ENCODE measurements around the gene CACNG4.

The CACNG4 gene

DNA sequence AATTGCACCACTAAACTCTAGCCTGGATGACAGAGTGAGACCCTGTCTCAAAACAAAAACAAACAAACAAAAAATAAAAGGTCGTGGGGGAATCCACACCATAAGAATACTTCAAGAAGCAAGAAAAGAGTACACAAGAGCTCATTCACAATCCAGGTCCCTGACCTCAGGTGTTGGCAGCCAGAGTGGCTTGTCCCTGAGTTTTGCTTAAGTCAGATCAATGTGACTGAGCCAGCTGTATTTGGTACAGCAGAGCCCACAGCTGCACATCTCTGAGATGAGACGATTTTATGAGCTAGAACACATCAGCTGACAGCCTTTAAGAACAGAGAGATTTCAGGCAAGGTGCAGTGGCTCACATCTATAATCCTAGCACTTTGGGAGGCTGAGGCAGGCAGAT lies 102.2 kb downstream of the CACNG4 start:
- FAIRE-seq (no peak), DNase-seq (ENCODE audit: insufficient read length, low spot score) (no peak)
- no peak for TF ChIP-seq POLR2A (IDR thresholded peaks at IDR 0.05; ENCODE audit: low read depth, low read length)

DNA sequence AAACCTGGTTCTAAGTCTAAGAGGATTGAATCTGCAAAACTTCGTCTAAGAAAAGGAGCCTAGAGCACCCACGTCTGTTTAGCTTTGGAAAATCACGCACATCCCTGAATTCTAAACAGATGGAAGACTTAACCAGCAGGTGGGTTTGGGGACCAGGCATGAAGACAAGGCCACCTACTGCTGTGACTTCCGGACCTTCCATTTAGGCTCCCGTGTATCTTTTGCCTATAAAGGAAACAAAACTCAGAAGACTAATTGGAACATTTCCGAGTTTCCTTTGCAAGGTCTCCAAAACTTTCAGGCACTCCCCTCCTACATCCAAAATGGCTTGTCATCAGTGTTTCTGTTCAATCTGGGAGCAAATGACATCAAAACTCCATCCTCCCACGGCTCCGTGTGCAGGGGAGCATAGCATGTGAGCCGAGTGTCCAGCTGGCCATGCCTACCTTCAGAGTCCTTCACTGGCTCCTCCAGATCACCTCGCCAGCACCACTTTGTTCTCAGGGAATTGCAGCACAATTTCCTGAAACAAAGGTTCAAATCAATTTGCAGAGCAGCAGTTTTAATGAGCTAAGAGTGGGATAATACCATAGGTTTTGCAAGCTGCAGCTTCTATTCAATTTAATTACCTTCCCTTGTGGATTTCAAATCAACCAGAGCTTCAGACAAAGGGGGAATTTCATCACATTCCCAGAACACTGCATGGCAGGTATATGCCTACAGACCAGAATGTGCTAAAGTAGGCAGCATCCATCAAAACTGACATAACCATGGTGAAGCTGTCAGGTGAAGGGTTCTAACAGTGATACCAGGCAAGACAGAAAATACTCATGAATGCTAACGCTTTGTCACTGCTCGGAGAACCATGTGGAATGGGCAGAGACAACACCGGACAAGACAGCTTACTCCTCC lies 103.3 kb downstream of the CACNG4 start:
- no peak for FAIRE-seq
- no peak for TF ChIP-seq POLR2A (IDR thresholded peaks at IDR 0.05; ENCODE audit: low read depth, low read length)
- no peak for DNase-seq (ENCODE audit: insufficient read length, low spot score)

DNA sequence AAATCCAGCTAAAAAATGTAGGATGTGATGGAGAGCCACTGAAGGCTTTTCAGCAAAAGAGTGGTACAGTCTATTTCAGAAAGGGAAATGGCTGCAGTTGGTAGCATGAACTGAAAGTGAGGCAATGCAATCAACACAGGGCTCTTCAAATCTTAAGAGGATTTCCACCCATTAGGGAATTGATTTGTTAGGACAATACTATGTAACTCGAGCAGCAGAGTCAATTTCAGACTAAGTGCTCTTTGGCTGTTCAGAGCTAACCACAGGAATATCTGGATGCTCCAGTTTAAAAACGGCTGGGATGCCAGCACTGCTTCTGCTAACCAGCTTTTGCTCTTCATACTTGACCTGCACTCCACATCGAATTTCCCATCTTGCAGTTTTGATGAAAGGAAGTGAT lies 104.5 kb downstream of the CACNG4 start:
- no peak for TF ChIP-seq POLR2A (IDR thresholded peaks at IDR 0.05; ENCODE audit: low read depth, low read length)
- no peak for DNase-seq (ENCODE audit: insufficient read length, low spot score)
- no peak for FAIRE-seq

DNA sequence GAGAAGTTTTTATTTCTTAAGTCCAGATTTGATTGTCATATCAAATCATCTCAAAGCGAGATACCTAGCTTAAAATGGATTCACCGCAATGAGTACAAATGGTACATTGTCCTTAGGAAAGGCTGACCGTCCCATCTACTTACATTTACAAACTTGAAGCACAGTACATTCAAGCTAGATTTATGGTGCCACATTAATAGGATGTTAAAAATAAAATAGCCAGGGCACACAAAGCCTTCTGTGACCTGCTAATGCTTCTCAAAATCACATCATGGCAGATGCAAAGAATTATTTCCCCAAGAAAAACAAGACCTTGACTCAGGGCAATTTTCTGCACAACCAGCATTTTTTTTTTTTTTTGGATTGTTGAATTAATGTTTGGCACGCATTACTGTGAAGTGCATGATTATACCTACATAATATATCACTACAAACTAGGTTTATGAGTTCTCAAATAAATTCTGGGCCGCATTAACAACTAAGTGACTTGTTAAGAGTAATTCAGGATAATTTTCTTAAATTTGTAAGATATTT lies 105.2 kb downstream of the CACNG4 start:
- FAIRE-seq, result no peak
- DNase-seq (ENCODE audit: insufficient read length, low spot score), result no peak
- TF ChIP-seq POLR2A (IDR thresholded peaks at IDR 0.05; ENCODE audit: low read depth, low read length), result no peak

DNA sequence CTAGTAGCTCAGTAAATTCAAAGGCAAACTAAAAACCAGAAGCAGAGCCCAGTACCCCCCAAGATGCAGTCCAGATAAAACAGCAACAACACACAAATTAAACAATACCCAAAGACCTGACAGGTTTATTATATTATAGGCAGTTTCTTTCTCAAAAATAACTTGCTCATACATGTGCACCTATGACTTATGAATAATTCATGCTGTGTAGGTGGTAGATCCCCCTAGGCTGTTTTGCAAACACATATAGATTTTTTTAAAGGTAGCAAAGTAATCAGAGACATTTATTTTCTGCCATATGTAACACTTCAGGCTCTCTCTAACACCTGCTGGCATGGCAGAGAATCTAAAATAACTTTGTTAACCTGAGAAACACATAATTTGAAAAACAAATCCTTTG lies 107.1 kb downstream of the CACNG4 start:
- DNase-seq (ENCODE audit: insufficient read length, low spot score), result no peak
- FAIRE-seq, result no peak
- no peak for TF ChIP-seq POLR2A (IDR thresholded peaks at IDR 0.05; ENCODE audit: low read depth, low read length)

DNA sequence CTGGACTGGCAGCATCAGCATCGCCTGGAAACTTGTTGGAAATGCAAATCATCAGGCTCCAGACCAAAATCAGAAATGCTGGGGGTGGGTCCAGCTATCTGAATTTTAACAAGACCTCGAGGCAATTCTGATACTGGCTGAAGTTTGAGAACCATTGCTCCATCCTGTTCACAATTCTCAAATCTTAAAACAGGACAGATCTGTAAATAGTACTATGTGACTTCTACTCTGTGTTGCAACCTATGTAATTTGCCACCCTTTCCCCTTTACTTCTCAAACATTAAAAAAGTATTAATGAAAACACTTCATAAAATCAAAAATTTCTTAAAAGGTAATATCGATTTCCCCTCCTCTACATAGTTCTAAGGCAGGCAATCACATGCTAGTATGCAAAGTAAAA lies 108.4 kb downstream of the CACNG4 start:
- no peak for FAIRE-seq
- TF ChIP-seq POLR2A (IDR thresholded peaks at IDR 0.05; ENCODE audit: low read depth, low read length), result no peak
- DNase-seq (ENCODE audit: insufficient read length, low spot score), result no peak

DNA sequence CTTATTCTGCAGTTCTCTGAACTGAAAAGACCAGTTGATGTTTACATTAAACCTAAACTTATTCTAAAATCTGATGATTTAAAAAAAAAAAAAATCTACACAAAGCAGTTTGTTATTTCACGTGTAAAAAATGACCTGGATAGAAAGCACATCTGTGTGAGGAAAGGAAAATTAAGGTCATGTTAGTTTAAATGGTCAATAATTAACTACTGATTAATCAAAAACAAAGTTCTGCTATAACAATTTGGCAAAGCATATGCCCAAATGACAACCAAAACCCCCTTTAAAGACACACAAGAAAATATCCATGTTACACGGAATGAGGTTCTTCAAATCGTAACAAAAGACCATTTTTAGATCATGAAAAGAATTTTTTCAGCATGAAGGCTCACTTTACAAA lies 110.3 kb downstream of the CACNG4 start:
- TF ChIP-seq POLR2A (IDR thresholded peaks at IDR 0.05; ENCODE audit: low read depth, low read length), result no peak
- FAIRE-seq (peak; percentile 45), DNase-seq (ENCODE audit: insufficient read length, low spot score) (no peak)

DNA sequence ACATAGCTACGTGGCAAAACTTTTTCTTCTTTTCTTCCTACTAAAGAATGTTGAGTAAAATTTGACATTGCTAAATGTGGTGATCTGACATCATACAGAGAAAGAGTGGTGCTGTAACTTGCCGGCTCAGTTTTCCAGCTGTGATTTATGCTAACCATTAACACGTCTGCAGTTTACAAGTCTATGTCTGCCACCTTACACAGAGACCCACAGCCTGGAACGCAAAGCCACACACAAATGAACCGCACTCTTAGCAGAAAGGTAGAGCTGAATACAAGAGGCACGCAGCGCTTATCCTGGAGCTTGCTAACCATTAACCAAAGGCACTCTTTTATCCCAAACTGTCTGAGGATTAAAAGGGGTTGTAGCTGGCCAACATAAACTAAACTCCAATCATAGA lies 111.8 kb downstream of the CACNG4 start:
- FAIRE-seq, result no peak
- no peak for TF ChIP-seq POLR2A (IDR thresholded peaks at IDR 0.05; ENCODE audit: low read depth, low read length)
- no peak for DNase-seq (ENCODE audit: insufficient read length, low spot score)

DNA sequence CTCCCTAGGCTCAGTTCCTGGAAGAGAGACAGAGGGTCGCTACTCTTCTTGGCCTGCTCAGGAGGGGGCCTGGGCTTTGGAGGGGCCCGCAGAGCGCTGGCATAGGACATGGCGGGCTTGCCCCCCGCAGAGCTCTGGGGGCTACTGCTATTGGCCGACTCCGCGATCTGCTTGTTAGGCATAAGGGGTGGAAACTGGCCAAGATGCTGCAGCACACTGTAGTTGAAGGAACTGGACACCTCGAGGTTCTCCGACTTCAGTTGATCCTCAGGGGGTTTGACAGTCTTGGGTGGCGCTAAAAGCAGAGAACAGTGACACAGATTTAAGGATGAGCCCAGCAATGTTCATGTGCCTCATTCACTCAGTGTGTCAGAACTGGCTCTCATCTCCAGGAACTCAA lies 113.8 kb downstream of the CACNG4 start:
- DNase-seq (ENCODE audit: insufficient read length, low spot score) (no peak), FAIRE-seq (no peak)
- no peak for TF ChIP-seq POLR2A (IDR thresholded peaks at IDR 0.05; ENCODE audit: low read depth, low read length)

DNA sequence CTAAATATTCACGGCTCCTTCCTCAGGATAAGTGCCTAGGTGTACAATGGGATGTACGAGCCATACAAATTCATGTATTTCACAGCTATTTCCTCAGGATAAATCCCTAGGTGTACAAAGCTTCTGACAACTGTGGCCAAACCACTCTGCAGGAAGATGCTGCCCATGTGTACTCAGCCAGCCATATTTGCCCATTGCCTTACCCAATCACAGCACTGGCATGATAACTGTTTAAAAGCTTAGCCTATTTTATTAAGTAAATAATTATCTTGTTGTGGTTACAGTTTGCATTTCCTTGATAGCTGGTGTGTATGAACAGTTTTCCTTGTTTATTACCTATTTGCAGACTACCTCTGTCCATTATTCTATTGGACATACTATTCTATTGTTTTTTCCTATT lies 115.0 kb downstream of the CACNG4 start:
- FAIRE-seq, result peak; percentile 20
- TF ChIP-seq POLR2A (IDR thresholded peaks at IDR 0.05; ENCODE audit: low read depth, low read length), result no peak
- DNase-seq (ENCODE audit: insufficient read length, low spot score), result no peak

DNA sequence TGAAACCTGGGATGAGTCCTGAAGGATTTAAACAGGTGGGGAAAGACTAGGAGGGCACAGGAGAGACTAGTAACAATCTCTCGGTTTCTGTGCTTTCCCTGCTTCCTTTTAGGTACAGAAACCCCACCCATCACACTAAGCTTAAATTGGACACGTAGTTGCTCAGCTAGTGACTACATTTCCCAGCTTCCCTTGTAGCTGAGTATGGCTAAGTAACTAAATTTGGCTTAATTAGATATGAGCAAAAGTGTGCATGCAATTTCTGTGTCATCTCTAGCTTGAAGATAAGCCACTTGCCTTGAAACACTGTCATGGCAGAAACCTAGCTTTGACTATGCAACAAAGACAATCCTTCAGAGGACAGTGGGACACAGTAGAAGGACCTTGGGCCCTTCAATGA lies 116.3 kb downstream of the CACNG4 start:
- no peak for TF ChIP-seq POLR2A (IDR thresholded peaks at IDR 0.05; ENCODE audit: low read depth, low read length)
- DNase-seq (ENCODE audit: insufficient read length, low spot score) (no peak), FAIRE-seq (peak; percentile 45)

DNA sequence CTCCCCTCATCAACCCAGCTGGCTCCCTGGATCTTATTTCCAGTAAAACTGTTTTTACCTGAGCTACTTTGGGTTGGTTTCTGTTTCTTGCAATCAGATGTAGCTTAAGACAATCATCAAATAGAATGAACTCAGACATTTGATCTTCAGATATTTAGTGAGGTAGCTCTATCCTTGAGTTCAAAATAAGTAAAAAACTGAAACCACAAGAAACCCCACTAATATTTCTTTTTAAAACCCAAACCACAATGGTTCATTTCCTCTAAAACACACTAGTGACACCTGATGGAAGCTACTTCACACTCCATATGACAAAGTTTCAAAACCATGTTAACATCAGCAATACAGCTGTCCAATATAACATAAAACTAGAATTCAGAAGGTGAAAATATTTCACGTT lies 117.6 kb downstream of the CACNG4 start:
- no peak for TF ChIP-seq POLR2A (IDR thresholded peaks at IDR 0.05; ENCODE audit: low read depth, low read length)
- FAIRE-seq, result no peak
- DNase-seq (ENCODE audit: insufficient read length, low spot score), result no peak

Measured in H54 (cell line).